GM23338 (cell line): ENCODE data around the gene SH3BGRL. TPM values are rescaled to one million over a fixed set of nuclear protein-coding genes. Genes with fewer than 3 reads are reported as not detected.

ENCODE experiments used
- ATAC-seq: fragments of 200-7000 bp; cut with Tn5 transposase; 3 replicates; pipeline ENCODE4 v1.9.1; 2020
- DNase-seq: peaks from one replicate; pipeline ENCODE4 v3.0.0-alpha.2; 2015; ENCODE audit warnings: low spot score
- H2AFZ ChIP-seq: fragments of 200-600 bp; sonication (generic); 2 replicates; pipeline ENCODE4 v1.8.0; 2016; ENCODE audit warnings: antibody characterized with exemption, mild to moderate bottlenecking, moderate library complexity
- H3F3A ChIP-seq: fragments of 200-600 bp; sonication (generic); replicated peaks from 2 replicates; pipeline ENCODE4 v1.8.0; 2017; ENCODE audit warnings: antibody characterized with exemption, mixed run types, low read depth
- H3K27ac ChIP-seq: fragments of 200-600 bp; sonication (generic); 2 replicates; pipeline ENCODE4 v1.6.1; 2016; ENCODE audit warnings: low read depth
- H3K27me3 ChIP-seq: fragments of 200-600 bp; sonication (generic); 2 replicates; pipeline ENCODE4 v1.8.0; 2016; ENCODE audit warnings: mild to moderate bottlenecking, mixed run types, moderate library complexity; ENCODE audit not compliant: insufficient read depth
- H3K36me3 ChIP-seq: fragments of 200-600 bp; sonication (generic); 2 replicates; pipeline ENCODE4 v1.8.0; 2016; ENCODE audit warnings: mild to moderate bottlenecking; ENCODE audit not compliant: insufficient read depth
- H3K4me1 ChIP-seq: fragments of 200-600 bp; sonication (generic); 2 replicates; pipeline ENCODE4 v1.8.0; 2016; ENCODE audit warnings: mild to moderate bottlenecking, moderate library complexity; ENCODE audit not compliant: insufficient read depth
- H3K4me2 ChIP-seq: fragments of 200-600 bp; sonication (generic); 2 replicates; pipeline ENCODE4 v1.7.1; 2017; ENCODE audit warnings: mixed run types
- H3K4me3 ChIP-seq: fragments of 200-600 bp; sonication (generic); 2 replicates; pipeline ENCODE4 v1.6.1; 2016; ENCODE audit warnings: mixed run types
- H3K79me2 ChIP-seq: fragments of 200-600 bp; sonication (generic); replicated peaks from 2 replicates; pipeline ENCODE4 v1.8.0; 2017; ENCODE audit warnings: mild to moderate bottlenecking; ENCODE audit not compliant: insufficient read depth
- H3K9me2 ChIP-seq: fragments of 200-600 bp; sonication (generic); 2 replicates; pipeline ENCODE4 v1.8.0; 2017; ENCODE audit not compliant: insufficient read depth
- H4K20me1 ChIP-seq: fragments of 200-600 bp; sonication (generic); replicated peaks from 2 replicates; pipeline ENCODE4 v1.8.0; 2017; ENCODE audit warnings: mild to moderate bottlenecking; ENCODE audit not compliant: insufficient read depth
- H3K27ac Mint-ChIP-seq: 2 replicates; pipeline ENCODE4 v1.8.0; 2020; ENCODE audit warnings: inconsistent platforms, mild to moderate bottlenecking, moderate library complexity, mixed read lengths
- H3K27me3 Mint-ChIP-seq: 3 replicates; pipeline ENCODE4 v1.8.0; 2022; ENCODE audit warnings: low read depth, mild to moderate bottlenecking, moderate library complexity, mixed read lengths, inconsistent platforms; ENCODE audit not compliant: insufficient read depth, poor library complexity
- H3K36me3 Mint-ChIP-seq: 3 replicates; pipeline ENCODE4 v1.8.0; 2021; ENCODE audit warnings: low read depth, mild to moderate bottlenecking, inconsistent platforms, moderate library complexity, mixed read lengths
- H3K4me1 Mint-ChIP-seq: 3 replicates; pipeline ENCODE4 v1.8.0; 2020; ENCODE audit warnings: mild to moderate bottlenecking, inconsistent platforms, mixed read lengths
- H3K4me3 Mint-ChIP-seq: 3 replicates; pipeline ENCODE4 v1.8.0; 2021; ENCODE audit warnings: moderate library complexity, mild to moderate bottlenecking, inconsistent platforms, mixed read lengths
- H3K9me3 Mint-ChIP-seq: 3 replicates; pipeline ENCODE4 v1.8.0; 2020; ENCODE audit warnings: moderate library complexity, mild to moderate bottlenecking, inconsistent platforms, mixed read lengths
- CREB1 ChIP-seq: fragments of 250-450 bp; sonication (Bioruptor Pico); IDR thresholded peaks from 2 replicates; pipeline ENCODE4 v1.5.0; 2020; ENCODE audit warnings: low read depth, mild to moderate bottlenecking, moderate library complexity
- EZH2phosphoT487 ChIP-seq: fragments of 200-600 bp; sonication (generic); IDR thresholded peaks from one replicate; pipeline ENCODE4 v1.8.1; 2018; ENCODE audit warnings: antibody characterized with exemption; ENCODE audit not compliant: unreplicated experiment
- JUNB ChIP-seq: IDR thresholded peaks from one replicate; pipeline ENCODE4 v1.6.1; 2016; ENCODE audit warnings: antibody characterized with exemption; ENCODE audit not compliant: unreplicated experiment
- NANOG ChIP-seq: IDR thresholded peaks from 2 replicates; pipeline ENCODE4 v1.6.1; 2016; ENCODE audit warnings: antibody characterized with exemption, borderline replicate concordance
- STAT1 ChIP-seq: IDR thresholded peaks from one replicate; pipeline ENCODE4 v1.6.1; 2016; ENCODE audit warnings: antibody characterized with exemption; ENCODE audit not compliant: unreplicated experiment
- polyA plus RNA-seq: library from polyadenylated mRNA; unstranded; fragments of >200 nt; fragmentation: Nextera tagmentation; extraction: Ambion mirVana; gene quantifications from 2 replicates; pipeline ENCODE4 v1.2.1, GENCODE V29; 2016
- total RNA-seq: library from RNA; depleted of rRNA; stranded (reverse); fragments of >200 nt; shearing (Covaris generic); gene quantifications from 2 replicates; pipeline ENCODE4 v1.2.3, GENCODE V29; 2014
- TF ChIP-seq, protein P1 (sequence below): fragments of 250-450 bp; sonication (Bioruptor Pico); IDR thresholded peaks from 2 replicates; pipeline ENCODE4 v1.5.0; 2020; ENCODE audit warnings: mild to moderate bottlenecking, moderate library complexity
- TF ChIP-seq, protein P2 (sequence below): IDR thresholded peaks from 2 replicates; pipeline ENCODE4 v1.6.1; 2016; ENCODE audit warnings: antibody characterized with exemption
- TF ChIP-seq, protein P3 (sequence below): IDR thresholded peaks from one replicate; pipeline ENCODE4 v1.6.1; 2018; ENCODE audit warnings: antibody characterized with exemption; ENCODE audit not compliant: unreplicated experiment

SH3BGRL gene
- total and polyA plus RNA-seq, 2 experiments from 2014 or later: 60.8 to 61.1 TPM

DNA sequence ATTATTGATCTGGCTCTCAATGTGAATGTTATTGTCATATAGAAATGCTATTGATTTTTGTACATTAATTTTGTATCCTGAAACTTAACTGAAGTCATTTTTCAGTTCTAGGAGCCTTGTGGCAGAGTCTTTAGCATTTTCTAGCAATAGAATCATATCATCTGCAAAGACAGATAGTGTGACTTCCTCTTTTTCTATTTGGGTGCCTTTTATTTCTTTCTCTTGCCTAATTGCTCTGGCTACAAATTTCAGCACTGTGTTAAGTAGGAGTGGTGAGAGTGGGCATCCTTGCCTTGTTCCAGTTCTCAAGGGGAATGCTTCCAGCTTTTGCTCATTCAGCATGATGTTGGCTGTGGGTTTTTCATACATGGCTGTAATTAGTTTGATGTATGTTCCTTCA is 102.7 kb downstream of the SH3BGRL start:
- no peaks in the 10 kb centered on the region for H4K20me1 ChIP-seq
- H3K27ac Mint-ChIP-seq: no peak overlapping the region
- no peaks in the 10 kb centered on the region; the same call in 1 of the 2 replicates for H3K4me1 ChIP-seq
- H3K79me2 ChIP-seq: no peaks in the 10 kb centered on the region
- H3F3A ChIP-seq: no peaks in the 10 kb centered on the region
- no peaks in the 10 kb centered on the region for H3K9me3 Mint-ChIP-seq
- H3K27ac ChIP-seq: no peak overlapping the region
- H3K27me3 Mint-ChIP-seq: no peaks in the 10 kb centered on the region
- ATAC-seq: no peak
- H3K9me2 ChIP-seq: no peaks in the 10 kb centered on the region
- no peak overlapping the region for H3K4me2 ChIP-seq
- no peaks in the 10 kb centered on the region for H3K36me3 ChIP-seq
- no peaks in the 10 kb centered on the region for H3K27me3 ChIP-seq
- H3K4me3 Mint-ChIP-seq: no peak overlapping the region
- no peaks in the 10 kb centered on the region for H3K36me3 Mint-ChIP-seq
- TF ChIP-seq CREB1 (CRISPR knock-in tag) (no peak), NANOG (no peak), STAT1 (no peak), JUNB (no peak), EZH2phosphoT487 (no peak)
- TF ChIP-seq, protein P1, sequence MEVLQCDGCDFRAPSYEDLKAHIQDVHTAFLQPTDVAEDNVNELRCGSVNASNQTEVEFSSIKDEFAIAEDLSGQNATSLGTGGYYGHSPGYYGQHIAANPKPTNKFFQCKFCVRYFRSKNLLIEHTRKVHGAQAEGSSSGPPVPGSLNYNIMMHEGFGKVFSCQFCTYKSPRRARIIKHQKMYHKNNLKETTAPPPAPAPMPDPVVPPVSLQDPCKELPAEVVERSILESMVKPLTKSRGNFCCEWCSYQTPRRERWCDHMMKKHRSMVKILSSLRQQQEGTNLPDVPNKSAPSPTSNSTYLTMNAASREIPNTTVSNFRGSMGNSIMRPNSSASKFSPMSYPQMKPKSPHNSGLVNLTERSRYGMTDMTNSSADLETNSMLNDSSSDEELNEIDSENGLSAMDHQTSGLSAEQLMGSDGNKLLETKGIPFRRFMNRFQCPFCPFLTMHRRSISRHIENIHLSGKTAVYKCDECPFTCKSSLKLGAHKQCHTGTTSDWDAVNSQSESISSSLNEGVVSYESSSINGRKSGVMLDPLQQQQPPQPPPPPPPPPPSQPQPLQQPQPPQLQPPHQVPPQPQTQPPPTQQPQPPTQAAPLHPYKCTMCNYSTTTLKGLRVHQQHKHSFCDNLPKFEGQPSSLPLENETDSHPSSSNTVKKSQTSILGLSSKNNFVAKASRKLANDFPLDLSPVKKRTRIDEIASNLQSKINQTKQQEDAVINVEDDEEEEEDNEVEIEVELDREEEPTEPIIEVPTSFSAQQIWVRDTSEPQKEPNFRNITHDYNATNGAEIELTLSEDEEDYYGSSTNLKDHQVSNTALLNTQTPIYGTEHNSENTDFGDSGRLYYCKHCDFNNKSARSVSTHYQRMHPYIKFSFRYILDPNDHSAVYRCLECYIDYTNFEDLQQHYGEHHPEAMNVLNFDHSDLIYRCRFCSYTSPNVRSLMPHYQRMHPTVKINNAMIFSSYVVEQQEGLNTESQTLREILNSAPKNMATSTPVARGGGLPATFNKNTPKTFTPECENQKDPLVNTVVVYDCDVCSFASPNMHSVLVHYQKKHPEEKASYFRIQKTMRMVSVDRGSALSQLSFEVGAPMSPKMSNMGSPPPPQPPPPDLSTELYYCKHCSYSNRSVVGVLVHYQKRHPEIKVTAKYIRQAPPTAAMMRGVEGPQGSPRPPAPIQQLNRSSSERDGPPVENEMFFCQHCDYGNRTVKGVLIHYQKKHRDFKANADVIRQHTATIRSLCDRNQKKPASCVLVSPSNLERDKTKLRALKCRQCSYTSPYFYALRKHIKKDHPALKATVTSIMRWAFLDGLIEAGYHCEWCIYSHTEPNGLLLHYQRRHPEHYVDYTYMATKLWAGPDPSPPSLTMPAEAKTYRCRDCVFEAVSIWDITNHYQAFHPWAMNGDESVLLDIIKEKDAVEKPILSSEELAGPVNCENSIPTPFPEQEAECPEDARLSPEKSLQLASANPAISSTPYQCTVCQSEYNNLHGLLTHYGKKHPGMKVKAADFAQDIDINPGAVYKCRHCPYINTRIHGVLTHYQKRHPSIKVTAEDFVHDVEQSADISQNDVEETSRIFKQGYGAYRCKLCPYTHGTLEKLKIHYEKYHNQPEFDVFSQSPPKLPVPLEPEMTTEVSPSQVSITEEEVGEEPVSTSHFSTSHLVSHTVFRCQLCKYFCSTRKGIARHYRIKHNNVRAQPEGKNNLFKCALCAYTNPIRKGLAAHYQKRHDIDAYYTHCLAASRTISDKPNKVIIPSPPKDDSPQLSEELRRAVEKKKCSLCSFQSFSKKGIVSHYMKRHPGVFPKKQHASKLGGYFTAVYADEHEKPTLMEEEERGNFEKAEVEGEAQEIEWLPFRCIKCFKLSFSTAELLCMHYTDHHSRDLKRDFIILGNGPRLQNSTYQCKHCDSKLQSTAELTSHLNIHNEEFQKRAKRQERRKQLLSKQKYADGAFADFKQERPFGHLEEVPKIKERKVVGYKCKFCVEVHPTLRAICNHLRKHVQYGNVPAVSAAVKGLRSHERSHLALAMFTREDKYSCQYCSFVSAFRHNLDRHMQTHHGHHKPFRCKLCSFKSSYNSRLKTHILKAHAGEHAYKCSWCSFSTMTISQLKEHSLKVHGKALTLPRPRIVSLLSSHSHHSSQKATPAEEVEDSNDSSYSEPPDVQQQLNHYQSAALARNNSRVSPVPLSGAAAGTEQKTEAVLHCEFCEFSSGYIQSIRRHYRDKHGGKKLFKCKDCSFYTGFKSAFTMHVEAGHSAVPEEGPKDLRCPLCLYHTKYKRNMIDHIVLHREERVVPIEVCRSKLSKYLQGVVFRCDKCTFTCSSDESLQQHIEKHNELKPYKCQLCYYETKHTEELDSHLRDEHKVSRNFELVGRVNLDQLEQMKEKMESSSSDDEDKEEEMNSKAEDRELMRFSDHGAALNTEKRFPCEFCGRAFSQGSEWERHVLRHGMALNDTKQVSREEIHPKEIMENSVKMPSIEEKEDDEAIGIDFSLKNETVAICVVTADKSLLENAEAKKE (CRISPR knock-in tag): no peak
- TF ChIP-seq, protein P2, sequence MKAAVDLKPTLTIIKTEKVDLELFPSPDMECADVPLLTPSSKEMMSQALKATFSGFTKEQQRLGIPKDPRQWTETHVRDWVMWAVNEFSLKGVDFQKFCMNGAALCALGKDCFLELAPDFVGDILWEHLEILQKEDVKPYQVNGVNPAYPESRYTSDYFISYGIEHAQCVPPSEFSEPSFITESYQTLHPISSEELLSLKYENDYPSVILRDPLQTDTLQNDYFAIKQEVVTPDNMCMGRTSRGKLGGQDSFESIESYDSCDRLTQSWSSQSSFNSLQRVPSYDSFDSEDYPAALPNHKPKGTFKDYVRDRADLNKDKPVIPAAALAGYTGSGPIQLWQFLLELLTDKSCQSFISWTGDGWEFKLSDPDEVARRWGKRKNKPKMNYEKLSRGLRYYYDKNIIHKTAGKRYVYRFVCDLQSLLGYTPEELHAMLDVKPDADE: no peak
- TF ChIP-seq, protein P3, sequence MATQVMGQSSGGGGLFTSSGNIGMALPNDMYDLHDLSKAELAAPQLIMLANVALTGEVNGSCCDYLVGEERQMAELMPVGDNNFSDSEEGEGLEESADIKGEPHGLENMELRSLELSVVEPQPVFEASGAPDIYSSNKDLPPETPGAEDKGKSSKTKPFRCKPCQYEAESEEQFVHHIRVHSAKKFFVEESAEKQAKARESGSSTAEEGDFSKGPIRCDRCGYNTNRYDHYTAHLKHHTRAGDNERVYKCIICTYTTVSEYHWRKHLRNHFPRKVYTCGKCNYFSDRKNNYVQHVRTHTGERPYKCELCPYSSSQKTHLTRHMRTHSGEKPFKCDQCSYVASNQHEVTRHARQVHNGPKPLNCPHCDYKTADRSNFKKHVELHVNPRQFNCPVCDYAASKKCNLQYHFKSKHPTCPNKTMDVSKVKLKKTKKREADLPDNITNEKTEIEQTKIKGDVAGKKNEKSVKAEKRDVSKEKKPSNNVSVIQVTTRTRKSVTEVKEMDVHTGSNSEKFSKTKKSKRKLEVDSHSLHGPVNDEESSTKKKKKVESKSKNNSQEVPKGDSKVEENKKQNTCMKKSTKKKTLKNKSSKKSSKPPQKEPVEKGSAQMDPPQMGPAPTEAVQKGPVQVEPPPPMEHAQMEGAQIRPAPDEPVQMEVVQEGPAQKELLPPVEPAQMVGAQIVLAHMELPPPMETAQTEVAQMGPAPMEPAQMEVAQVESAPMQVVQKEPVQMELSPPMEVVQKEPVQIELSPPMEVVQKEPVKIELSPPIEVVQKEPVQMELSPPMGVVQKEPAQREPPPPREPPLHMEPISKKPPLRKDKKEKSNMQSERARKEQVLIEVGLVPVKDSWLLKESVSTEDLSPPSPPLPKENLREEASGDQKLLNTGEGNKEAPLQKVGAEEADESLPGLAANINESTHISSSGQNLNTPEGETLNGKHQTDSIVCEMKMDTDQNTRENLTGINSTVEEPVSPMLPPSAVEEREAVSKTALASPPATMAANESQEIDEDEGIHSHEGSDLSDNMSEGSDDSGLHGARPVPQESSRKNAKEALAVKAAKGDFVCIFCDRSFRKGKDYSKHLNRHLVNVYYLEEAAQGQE: no peak
- peaks cover 7% of the 10 kb centered on the region; the same call in 2 of the 3 replicates for H3K4me1 Mint-ChIP-seq
- H2AFZ ChIP-seq: no peak overlapping the region
- no peak overlapping the region for H3K4me3 ChIP-seq
- no peak for DNase-seq
